Measurements from ENCODE around the gene GBP1.
"Not testable (repeated sequence)": the region's sequence is repeated elsewhere in the genome, so short reads cannot be mapped to it uniquely, and the experiment has no call there.

The GBP1 gene

DNA sequence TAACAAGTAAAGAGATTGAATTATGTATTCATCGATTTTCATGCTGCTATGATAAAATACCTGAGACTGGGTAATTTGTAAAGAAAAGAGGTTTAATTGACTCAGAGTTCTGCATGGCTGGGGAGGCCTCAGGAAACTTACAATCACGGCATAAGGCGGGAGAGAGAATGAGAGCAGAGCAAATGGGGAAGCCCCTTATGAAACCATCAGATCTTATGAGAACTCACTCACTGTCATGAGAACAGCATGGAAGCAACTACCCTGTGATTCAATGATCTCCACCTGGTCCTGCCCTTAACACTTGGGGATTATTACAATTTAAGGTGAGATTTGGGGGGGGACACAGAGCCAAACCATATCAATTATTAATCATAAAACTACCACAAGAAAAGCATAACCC lies 39.1 kb downstream of the GBP1 start:
- H3K9ac ChIP-seq (ENCODE audit: low read depth, low read length, poor library complexity, severe bottlenecking) = no peak overlapping the region
- H3K9me3 ChIP-seq (ENCODE audit: insufficient read depth, low read depth, low read length) = peaks cover 6% of the 10 kb centered on the region; the same call in 1 of the 2 replicates
- H4K20me1 ChIP-seq (ENCODE audit: insufficient read depth, low read length, poor library complexity, severe bottlenecking) = no peaks in the 10 kb centered on the region
- peaks cover 18% of the 10 kb centered on the region for H3K79me2 ChIP-seq (ENCODE audit: insufficient read depth, low read length)
- no peak overlapping the region for H2AFZ ChIP-seq (ENCODE audit: low read length)
- no peaks in the 10 kb centered on the region for H3K36me3 ChIP-seq (ENCODE audit: insufficient read depth, low read length)
- H3K4me2 ChIP-seq (ENCODE audit: low read depth, low read length, poor library complexity, severe bottlenecking) = no peak overlapping the region
- H3K4me3 ChIP-seq (ENCODE audit: low read length, poor library complexity, severe bottlenecking) = no peak overlapping the region
- H3F3A ChIP-seq (ENCODE audit: low read depth) = no peaks in the 10 kb centered on the region
- peaks cover 27% of the 10 kb centered on the region for H3K4me1 ChIP-seq (ENCODE audit: insufficient read depth, low read length, poor library complexity, severe bottlenecking)
- H3K27me3 ChIP-seq (ENCODE audit: insufficient read depth, low read length, poor library complexity, severe bottlenecking) = no peaks in the 10 kb centered on the region
- TF ChIP-seq, protein P1, sequence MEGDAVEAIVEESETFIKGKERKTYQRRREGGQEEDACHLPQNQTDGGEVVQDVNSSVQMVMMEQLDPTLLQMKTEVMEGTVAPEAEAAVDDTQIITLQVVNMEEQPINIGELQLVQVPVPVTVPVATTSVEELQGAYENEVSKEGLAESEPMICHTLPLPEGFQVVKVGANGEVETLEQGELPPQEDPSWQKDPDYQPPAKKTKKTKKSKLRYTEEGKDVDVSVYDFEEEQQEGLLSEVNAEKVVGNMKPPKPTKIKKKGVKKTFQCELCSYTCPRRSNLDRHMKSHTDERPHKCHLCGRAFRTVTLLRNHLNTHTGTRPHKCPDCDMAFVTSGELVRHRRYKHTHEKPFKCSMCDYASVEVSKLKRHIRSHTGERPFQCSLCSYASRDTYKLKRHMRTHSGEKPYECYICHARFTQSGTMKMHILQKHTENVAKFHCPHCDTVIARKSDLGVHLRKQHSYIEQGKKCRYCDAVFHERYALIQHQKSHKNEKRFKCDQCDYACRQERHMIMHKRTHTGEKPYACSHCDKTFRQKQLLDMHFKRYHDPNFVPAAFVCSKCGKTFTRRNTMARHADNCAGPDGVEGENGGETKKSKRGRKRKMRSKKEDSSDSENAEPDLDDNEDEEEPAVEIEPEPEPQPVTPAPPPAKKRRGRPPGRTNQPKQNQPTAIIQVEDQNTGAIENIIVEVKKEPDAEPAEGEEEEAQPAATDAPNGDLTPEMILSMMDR (conservative IDR thresholded peaks at IDR 0.05; ENCODE audit: low read length) = no peak
- TF ChIP-seq EZH2phosphoT487 (IDR thresholded peaks at IDR 0.05; ENCODE audit: borderline replicate concordance) = no peak
- H3K9me2 ChIP-seq (replicated peaks; ENCODE audit: low read depth, low read length) = no peaks in the 10 kb centered on the region

DNA sequence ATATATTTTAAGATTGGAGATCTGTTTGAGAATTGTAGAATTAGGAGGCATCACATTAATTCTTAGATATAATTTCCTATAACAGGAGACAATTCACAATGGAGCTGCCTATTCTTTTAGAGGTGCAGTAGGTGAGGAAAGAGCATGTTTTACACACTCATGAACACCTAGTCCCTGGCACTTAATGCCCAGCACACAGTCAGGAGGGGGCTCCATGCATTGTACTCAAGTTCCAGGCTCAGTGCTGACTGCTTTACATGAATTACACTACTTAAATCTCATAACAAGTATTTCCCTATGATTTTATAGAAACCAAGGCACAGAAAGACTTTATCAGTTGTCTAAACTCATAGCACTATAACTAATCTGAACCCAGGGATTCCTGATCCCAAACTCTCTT lies 42.0 kb downstream of the GBP1 start:
- Histone ChIP-seq H3K36me3 (ENCODE audit: insufficient read depth, low read length) (no peaks in the 10 kb centered on the region), H2AFZ (ENCODE audit: low read length) (peak overlapping the region; percentile 95), H3K4me2 (ENCODE audit: low read depth, low read length, poor library complexity, severe bottlenecking) (peak overlapping the region; percentile 97), H3K79me2 (ENCODE audit: insufficient read depth, low read length) (peaks cover 28% of the 10 kb centered on the region), H3K9ac (ENCODE audit: low read depth, low read length, poor library complexity, severe bottlenecking) (peak overlapping the region; percentile 83), H3K27me3 (ENCODE audit: insufficient read depth, low read length, poor library complexity, severe bottlenecking) (no peaks in the 10 kb centered on the region), H3K9me2 (replicated peaks; ENCODE audit: low read depth, low read length) (no peaks in the 10 kb centered on the region), H3K4me3 (ENCODE audit: low read length, poor library complexity, severe bottlenecking) (peak overlapping the region; percentile 92), H3F3A (ENCODE audit: low read depth) (no peaks in the 10 kb centered on the region), H3K9me3 (ENCODE audit: insufficient read depth, low read depth, low read length) (peaks cover 6% of the 10 kb centered on the region; the same call in 1 of the 2 replicates), H4K20me1 (ENCODE audit: insufficient read depth, low read length, poor library complexity, severe bottlenecking) (no peaks in the 10 kb centered on the region), H3K4me1 (ENCODE audit: insufficient read depth, low read length, poor library complexity, severe bottlenecking) (peaks cover 42% of the 10 kb centered on the region)
- TF ChIP-seq EZH2phosphoT487 (IDR thresholded peaks at IDR 0.05; ENCODE audit: borderline replicate concordance) = no peak
- TF ChIP-seq, protein P1 (conservative IDR thresholded peaks at IDR 0.05; ENCODE audit: low read length) = no peak

DNA sequence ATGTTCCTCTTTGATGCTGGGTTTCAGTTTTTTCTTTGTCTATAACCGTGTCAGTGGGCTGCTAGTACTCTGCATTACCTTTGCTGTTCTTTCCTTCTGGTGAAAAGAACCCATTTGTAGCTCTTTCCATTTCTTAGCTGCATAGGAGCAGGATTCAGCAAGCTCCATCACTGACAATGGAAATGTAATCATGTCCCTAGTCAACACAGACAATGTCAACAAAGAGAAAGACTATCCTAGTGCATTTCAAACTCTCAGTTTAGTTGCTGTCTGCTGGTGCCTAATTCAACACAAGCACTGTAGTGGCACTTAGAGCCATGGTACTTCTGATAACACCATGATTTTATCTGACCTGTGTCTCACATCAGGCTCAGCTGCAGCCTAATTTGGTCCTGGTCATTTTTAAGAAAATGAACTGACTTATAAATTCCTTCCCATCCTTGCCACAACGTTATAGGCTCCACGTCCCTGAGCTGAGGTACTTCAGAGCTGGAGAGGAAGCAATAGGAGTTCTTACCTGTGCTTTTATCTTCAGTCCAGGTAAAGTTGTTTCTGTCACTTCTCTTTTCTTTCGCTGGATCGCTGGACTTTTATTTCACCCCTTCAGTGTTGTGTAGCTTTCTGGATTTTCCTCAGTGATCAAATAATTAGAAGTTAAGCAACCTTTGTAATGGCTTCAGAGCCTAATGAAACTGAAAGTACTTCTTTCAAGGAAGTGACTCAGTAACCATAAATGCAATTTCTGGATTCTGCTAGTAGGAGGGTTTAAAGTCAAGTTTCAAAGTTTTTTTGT lies 42.6 kb downstream of the GBP1 start, which contains the start of gene GBP3:
Gene GBP3 (minus strand): TSS at position 700 of the 793 bp plus-strand sequence. CDS start 2,145 bp downstream, outside the sequence.
- Histone ChIP-seq H3K4me1 (ENCODE audit: insufficient read depth, low read length, poor library complexity, severe bottlenecking) (peaks cover 44% of the 10 kb centered on the region), H3K79me2 (ENCODE audit: insufficient read depth, low read length) (peaks cover 28% of the 10 kb centered on the region), H3F3A (ENCODE audit: low read depth) (no peaks in the 10 kb centered on the region), H3K36me3 (ENCODE audit: insufficient read depth, low read length) (no peaks in the 10 kb centered on the region), H3K9ac (ENCODE audit: low read depth, low read length, poor library complexity, severe bottlenecking) (peak within 1 kb of the TSS; percentile 83), H3K27me3 (ENCODE audit: insufficient read depth, low read length, poor library complexity, severe bottlenecking) (no peaks in the 10 kb centered on the region), H3K9me3 (ENCODE audit: insufficient read depth, low read depth, low read length) (peaks cover 6% of the 10 kb centered on the region; the same call in 1 of the 2 replicates), H3K9me2 (replicated peaks; ENCODE audit: low read depth, low read length) (no peaks in the 10 kb centered on the region), H4K20me1 (ENCODE audit: insufficient read depth, low read length, poor library complexity, severe bottlenecking) (no peaks in the 10 kb centered on the region), H2AFZ (ENCODE audit: low read length) (peak within 1 kb of the TSS; percentile 95), H3K4me3 (ENCODE audit: low read length, poor library complexity, severe bottlenecking) (peak within 1 kb of the TSS; percentile 92), H3K4me2 (ENCODE audit: low read depth, low read length, poor library complexity, severe bottlenecking) (peak within 1 kb of the TSS; percentile 97)
- TF ChIP-seq, protein P1 (conservative IDR thresholded peaks at IDR 0.05; ENCODE audit: low read length) = no peak
- TF ChIP-seq EZH2phosphoT487 (IDR thresholded peaks at IDR 0.05; ENCODE audit: borderline replicate concordance) = no peak

DNA sequence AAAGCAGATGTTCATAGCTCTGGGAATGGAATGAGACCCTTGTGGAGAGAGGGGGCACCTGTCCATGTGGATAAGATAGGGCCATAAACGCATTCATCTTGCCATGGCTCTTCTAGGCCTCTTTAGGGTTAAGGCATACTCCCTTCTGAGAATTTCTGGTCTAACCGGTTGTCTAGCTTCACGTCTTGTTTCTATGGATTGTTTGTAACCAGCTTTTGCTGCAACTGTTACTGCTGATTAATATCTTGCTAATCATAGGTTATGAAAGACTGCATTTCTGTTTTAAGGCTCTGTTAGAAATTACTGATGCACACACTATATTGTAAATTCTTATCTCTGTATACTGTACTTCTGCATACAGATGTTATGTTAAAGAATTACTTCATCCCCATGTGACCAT lies 46.7 kb downstream of the GBP1 start:
- Histone ChIP-seq H3K79me2 (ENCODE audit: insufficient read depth, low read length) (peaks cover 33% of the 10 kb centered on the region), H3K36me3 (ENCODE audit: insufficient read depth, low read length) (peaks cover 12% of the 10 kb centered on the region; the same call in 1 of the 2 replicates), H3K4me1 (ENCODE audit: insufficient read depth, low read length, poor library complexity, severe bottlenecking) (peaks cover 55% of the 10 kb centered on the region)
- not testable (repeated sequence) for H3F3A ChIP-seq (ENCODE audit: low read depth); H3K4me2 ChIP-seq (ENCODE audit: low read depth, low read length, poor library complexity, severe bottlenecking); H3K4me3 ChIP-seq (ENCODE audit: low read length, poor library complexity, severe bottlenecking); H3K9me3 ChIP-seq (ENCODE audit: insufficient read depth, low read depth, low read length); H2AFZ ChIP-seq (ENCODE audit: low read length); H4K20me1 ChIP-seq (ENCODE audit: insufficient read depth, low read length, poor library complexity, severe bottlenecking); H3K9ac ChIP-seq (ENCODE audit: low read depth, low read length, poor library complexity, severe bottlenecking); H3K27me3 ChIP-seq (ENCODE audit: insufficient read depth, low read length, poor library complexity, severe bottlenecking); H3K9me2 ChIP-seq (replicated peaks; ENCODE audit: low read depth, low read length)
